Lung (tissue), 12 donors: ENCODE results near the gene EXOC6. TPM values are rescaled to one million over a fixed set of nuclear protein-coding genes. Genes with fewer than 3 reads are reported as not detected.

Experiments
- ATAC-seq: fragments of 200-7000 bp; cut with Tn5 transposase; one replicate; pipeline ENCODE4 v1.9.1; 2020; ENCODE audit warnings: moderate number of reproducible peaks; ENCODE audit not compliant: insufficient read depth, low FRiP score
- DNase-seq, 3 donors: peaks; one replicate each; pipeline ENCODE4 v3.0.0-alpha.2; 2013 to 2017
- H3K27ac ChIP-seq, 2 donors: one replicate each; pipeline ENCODE4 v1.5.1; 2013; ENCODE audit warnings: mild to moderate bottlenecking in 2 of 2, moderate library complexity in 2 of 2, control low read depth in 1 of 2, inconsistent platforms in 1 of 2, low read depth in 1 of 2, low read length in 1 of 2
- H3K27me3 ChIP-seq, 3 donors: one replicate each; pipeline ENCODE4 v1.5.1; 2013; ENCODE audit warnings: low read length in 2 of 3; ENCODE audit not compliant: control insufficient read depth in 3 of 3, insufficient read depth in 3 of 3
- H3K36me3 ChIP-seq, 4 donors: one replicate each; pipeline ENCODE4 v1.5.1; 2013; ENCODE audit warnings: low read length in 4 of 4, mild to moderate bottlenecking in 1 of 4, moderate library complexity in 1 of 4; ENCODE audit not compliant: control insufficient read depth in 4 of 4, insufficient read depth in 4 of 4
- H3K4me1 ChIP-seq, 5 donors: one replicate each; pipeline ENCODE4 v1.5.1; 2013; ENCODE audit warnings: low read length in 5 of 5, mild to moderate bottlenecking in 2 of 5, moderate library complexity in 1 of 5; ENCODE audit not compliant: control insufficient read depth in 5 of 5, insufficient read depth in 5 of 5
- H3K4me3 ChIP-seq: one replicate; pipeline ENCODE4 v1.5.1; 2013; ENCODE audit warnings: mild to moderate bottlenecking, control low read depth, moderate library complexity
- H3K9ac ChIP-seq, 2 donors: one replicate each; pipeline ENCODE4 v1.5.1; 2013; ENCODE audit warnings: low read length in 2 of 2, control low read depth in 1 of 2; ENCODE audit not compliant: insufficient read depth in 1 of 2
- H3K9me3 ChIP-seq, 4 donors: one replicate each; pipeline ENCODE4 v1.5.1; 2013; ENCODE audit warnings: low read length in 3 of 4, mild to moderate bottlenecking in 1 of 4, moderate library complexity in 1 of 4; ENCODE audit not compliant: control insufficient read depth in 4 of 4, insufficient read depth in 3 of 4
- WGBS, 2 donors: extraction: QIAGEN DNeasy Blood & Tissue Kit; methylation state at CpG; one replicate each; pipeline ENCODE4 v1.1.7; 2013; 5-methylcytosine and 5-hydroxymethylcytosine counted together
- polyA plus RNA-seq, 2 donors: library from polyadenylated mRNA; stranded (reverse); fragments of 200-250 nt; gene quantifications; one replicate each; pipeline ENCODE4 v1.2.1, GENCODE V29; 2013
- total RNA-seq, 2 donors: library from RNA; depleted of rRNA in 1 of 2; stranded (reverse); fragments of >200 nt in 1 of 2; gene quantifications; one replicate each; pipeline ENCODE4 v1.2.1, GENCODE V29; 2014 to 2021
- TF ChIP-seq, protein P1 (sequence below): IDR thresholded peaks from 2 replicates; pipeline ENCODE4 v1.5.1; 2012; ENCODE audit warnings: mild to moderate bottlenecking; ENCODE audit errors: control extremely low read depth, extremely low read depth
- donor health status: control.
- donor health status: control.
- donor health status: Bipolar disorder and iron deficiency.
- donor health status: healthy.
- donor health status: DM: yes; HTN: yes; CAD: no.

The EXOC6 gene
- total and polyA plus RNA-seq, 4 donors, result 8.6 to 40.1 (median 11.9) TPM

DNA sequence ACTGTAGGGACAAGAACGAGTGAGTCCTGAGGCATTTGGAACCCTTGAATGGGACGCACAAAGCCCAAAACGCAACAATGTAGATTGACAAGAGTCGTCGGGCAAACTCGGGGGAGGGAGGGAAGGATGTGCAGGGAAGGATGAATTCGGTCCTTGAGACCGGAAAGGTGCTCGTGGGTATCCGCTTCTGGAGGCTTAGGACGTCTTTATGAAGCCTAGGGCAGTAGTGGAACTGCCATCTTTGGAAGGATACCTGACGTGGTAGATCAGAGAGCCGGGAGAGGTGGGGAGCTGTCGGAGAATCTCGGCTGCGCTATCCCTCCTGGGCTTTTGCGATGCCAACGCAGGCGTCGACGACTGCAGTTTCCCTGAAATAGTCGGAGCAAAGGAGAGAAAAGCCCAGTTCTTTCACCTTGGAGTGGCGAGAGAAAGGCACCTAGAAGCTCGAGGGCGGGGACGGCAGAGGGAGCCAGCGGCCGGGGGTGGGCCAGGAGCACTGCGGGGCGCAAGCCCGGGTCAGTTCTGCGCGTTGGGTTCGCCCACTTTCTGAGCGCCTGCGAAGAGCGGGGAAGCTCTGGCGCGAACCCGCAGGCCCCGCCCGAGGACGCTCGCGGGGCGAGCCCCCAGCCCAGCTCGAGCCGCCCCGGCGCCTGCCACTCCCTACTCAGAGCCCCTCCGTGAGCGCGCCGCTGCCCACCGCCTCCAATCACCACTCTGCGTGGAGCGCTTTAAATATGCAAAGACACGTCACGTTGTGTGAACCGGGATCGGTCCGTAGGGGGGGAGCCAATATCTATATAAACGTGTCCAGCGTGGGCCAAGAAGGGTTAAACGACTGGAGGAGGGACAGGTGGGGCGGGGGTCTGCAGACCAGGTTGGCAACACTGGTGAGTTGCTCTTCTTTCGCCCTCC lies 211.9 kb downstream of the EXOC6 start, which contains the start of gene CYP26C1:
TSS of gene CYP26C1 (plus strand) at position 824 of the 912 bp plus-strand sequence. CDS start 466 bp downstream, outside the sequence.
- Histone ChIP-seq H3K4me1 (peaks cover 0 to 16% (median 12%) of the 10 kb centered on the region in 5 donors), H3K9me3 (peaks cover 0 to 4% (median 0%) of the 10 kb centered on the region in 4 donors), H3K9ac (no peak within 1 kb of the TSS), H3K27me3 (peaks cover 0 to 62% (median 60%) of the 10 kb centered on the region in 3 donors), H3K36me3 (peaks cover 0 to 3% (median 0%) of the 10 kb centered on the region in 4 donors), H3K27ac (no peak within 1 kb of the TSS), H3K4me3 (no peak within 1 kb of the TSS)
- ATAC-seq (no peak), DNase-seq (no peak)
- TF ChIP-seq, protein P1, sequence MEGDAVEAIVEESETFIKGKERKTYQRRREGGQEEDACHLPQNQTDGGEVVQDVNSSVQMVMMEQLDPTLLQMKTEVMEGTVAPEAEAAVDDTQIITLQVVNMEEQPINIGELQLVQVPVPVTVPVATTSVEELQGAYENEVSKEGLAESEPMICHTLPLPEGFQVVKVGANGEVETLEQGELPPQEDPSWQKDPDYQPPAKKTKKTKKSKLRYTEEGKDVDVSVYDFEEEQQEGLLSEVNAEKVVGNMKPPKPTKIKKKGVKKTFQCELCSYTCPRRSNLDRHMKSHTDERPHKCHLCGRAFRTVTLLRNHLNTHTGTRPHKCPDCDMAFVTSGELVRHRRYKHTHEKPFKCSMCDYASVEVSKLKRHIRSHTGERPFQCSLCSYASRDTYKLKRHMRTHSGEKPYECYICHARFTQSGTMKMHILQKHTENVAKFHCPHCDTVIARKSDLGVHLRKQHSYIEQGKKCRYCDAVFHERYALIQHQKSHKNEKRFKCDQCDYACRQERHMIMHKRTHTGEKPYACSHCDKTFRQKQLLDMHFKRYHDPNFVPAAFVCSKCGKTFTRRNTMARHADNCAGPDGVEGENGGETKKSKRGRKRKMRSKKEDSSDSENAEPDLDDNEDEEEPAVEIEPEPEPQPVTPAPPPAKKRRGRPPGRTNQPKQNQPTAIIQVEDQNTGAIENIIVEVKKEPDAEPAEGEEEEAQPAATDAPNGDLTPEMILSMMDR, result no peak
- 39 to 49% methylated on average over 66 to 67 of the region's 67 CpGs for WGBS, 2 donors

DNA sequence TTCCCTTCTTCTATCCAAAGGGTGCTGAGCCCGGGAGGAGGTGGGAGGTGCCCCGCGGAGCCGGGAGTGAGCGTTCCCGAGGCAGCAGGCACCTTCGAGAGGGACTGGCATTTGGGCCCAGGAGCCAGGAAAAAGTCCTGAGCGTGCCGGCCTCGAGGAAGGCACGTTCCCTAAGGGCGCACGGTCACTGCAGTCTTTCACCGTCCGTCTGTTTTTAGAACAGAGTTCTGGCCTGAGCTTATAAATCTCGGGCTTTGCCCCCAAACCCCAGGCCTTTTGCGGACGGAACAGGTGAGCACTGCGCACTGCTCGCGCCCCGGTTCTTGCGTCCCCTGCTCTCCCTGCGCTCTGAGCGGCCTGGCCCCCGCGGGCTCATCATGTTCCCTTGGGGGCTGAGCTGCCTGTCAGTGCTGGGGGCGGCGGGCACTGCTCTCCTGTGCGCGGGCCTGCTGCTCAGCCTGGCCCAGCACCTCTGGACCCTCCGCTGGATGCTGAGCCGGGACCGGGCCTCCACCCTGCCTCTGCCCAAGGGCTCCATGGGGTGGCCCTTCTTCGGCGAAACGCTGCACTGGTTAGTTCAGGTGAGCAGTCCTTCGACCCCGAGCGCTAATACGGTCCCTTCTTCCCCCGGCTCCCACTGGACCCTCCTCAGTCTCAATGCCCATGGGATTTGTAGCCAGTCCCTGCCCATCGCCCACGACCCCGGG lies 212.7 kb downstream of the EXOC6 start:
- no peak for ATAC-seq
- TF ChIP-seq, protein P1, result no peak
- Histone ChIP-seq H3K27me3 (peaks cover 0 to 69% (median 63%) of the 10 kb centered on the region in 3 donors), H3K4me1 (peaks cover 0 to 20% (median 12%) of the 10 kb centered on the region in 5 donors), H3K9ac (no peak overlapping the region), H3K4me3 (no peak overlapping the region), H3K9me3 (peaks cover 0 to 6% (median 0%) of the 10 kb centered on the region in 4 donors), H3K27ac (no peak overlapping the region), H3K36me3 (peaks cover 0 to 3% (median 0%) of the 10 kb centered on the region in 4 donors)
- 34 to 52% methylated on average over 43 to 45 of the region's 45 CpGs for WGBS, 2 donors
- DNase-seq, result no peak

DNA sequence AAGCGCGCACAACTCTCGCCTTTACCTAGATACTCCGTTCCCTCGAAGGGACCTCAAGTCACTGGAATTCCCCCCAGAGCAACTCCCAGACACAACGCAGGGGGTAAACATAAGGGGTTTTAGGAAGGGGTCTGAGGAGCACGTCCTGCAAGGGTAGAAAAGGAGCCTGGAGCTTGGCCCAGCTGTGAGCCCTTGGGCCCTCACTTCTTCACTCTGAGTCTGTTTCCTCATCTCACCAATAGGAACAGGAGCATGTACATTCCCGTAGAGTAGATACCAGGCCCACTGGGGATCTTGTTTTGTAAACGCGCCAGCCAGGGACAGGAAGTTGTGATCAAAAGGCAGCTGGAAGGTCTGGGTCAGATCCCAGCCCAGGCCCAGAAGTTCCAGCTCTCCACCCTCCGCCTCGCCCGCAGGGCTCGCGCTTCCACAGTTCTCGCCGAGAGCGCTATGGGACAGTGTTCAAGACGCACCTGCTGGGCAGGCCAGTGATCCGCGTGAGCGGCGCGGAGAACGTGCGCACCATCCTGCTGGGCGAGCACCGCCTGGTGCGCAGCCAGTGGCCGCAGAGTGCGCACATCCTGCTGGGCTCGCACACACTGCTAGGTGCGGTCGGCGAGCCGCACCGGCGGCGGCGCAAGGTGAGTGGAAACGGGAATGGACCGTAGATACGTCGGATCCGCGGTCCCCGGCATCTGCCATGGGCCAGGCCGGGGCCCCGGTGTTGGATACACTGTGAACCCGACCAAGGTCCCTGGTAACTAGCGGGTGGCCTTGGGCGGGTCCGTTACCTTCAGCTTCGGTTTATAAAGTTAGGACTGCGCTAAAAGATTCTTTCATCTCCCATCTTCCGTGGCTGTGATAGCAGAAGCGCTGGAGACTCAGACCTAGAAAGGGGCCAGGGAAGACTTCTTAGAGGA lies 213.5 kb downstream of the EXOC6 start:
- DNase-seq, result no peak

More for the DNA sequence above, 213.5 kb downstream of the EXOC6 start:
- H3K9ac ChIP-seq, result no peak overlapping the region
- no peak overlapping the region for H3K27ac ChIP-seq
- peaks cover 0 to 3% (median 0%) of the 10 kb centered on the region in 4 donors for H3K36me3 ChIP-seq
- peaks cover 0 to 6% (median 0%) of the 10 kb centered on the region in 4 donors for H3K9me3 ChIP-seq
- TF ChIP-seq, protein P1, result no peak
- peaks cover 0 to 20% (median 12%) of the 10 kb centered on the region in 5 donors for H3K4me1 ChIP-seq
- 8 to 18% methylated on average over 56 to 57 of the region's 57 CpGs for WGBS, 2 donors
- H3K4me3 ChIP-seq, result no peak overlapping the region
- no peak for ATAC-seq
- peaks cover 0 to 76% (median 71%) of the 10 kb centered on the region in 3 donors for H3K27me3 ChIP-seq
